Epithelial cell of umbilical artery (primary cell): ENCODE results near the gene SHROOM3. TPM values are rescaled to one million over a fixed set of nuclear protein-coding genes. Genes with fewer than 3 reads are reported as not detected.

ENCODE experiments used
- total RNA-seq: library from RNA; depleted of rRNA; stranded (reverse); fragments of >200 nt; gene quantifications from 2 replicates; pipeline ENCODE4 v1.2.3, GENCODE V29; 2014

SHROOM3 gene
- total RNA-seq: 2.6 and 3.6 TPM in 2 replicates

DNA sequence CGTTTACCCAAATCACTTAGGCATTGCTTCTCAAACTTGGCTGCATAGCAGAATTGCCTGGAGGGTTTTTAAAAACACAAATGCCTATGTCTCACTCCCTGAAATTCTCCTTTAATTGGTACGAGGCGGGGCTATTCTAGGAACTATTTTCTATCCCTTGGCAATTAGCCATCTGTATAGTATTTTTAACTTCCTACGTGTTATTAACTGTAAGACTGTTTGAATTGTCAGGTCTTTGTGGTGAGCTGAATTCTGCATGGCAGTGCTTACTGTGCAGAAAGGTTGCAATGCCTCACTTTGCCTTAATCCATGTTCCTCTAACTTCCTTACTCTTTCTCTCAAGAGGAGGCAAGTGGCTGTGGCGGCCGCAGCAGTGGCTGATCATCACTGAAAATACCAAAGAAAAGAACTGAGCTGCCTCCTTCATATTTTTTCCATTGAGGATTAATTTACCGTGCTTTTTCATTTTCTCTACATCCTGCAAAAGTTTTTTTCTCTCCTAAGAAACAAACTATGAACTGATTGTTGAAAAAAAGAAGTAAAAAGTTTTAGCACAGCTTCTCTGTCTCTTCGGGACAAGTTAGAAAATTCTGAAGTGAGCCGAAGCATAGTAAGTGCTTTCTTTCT is at the start of gene SHROOM3:
TSS of gene SHROOM3 (plus strand) at position 329 of the 627 bp plus-strand sequence. CDS start 824 bp downstream, outside the sequence.

DNA sequence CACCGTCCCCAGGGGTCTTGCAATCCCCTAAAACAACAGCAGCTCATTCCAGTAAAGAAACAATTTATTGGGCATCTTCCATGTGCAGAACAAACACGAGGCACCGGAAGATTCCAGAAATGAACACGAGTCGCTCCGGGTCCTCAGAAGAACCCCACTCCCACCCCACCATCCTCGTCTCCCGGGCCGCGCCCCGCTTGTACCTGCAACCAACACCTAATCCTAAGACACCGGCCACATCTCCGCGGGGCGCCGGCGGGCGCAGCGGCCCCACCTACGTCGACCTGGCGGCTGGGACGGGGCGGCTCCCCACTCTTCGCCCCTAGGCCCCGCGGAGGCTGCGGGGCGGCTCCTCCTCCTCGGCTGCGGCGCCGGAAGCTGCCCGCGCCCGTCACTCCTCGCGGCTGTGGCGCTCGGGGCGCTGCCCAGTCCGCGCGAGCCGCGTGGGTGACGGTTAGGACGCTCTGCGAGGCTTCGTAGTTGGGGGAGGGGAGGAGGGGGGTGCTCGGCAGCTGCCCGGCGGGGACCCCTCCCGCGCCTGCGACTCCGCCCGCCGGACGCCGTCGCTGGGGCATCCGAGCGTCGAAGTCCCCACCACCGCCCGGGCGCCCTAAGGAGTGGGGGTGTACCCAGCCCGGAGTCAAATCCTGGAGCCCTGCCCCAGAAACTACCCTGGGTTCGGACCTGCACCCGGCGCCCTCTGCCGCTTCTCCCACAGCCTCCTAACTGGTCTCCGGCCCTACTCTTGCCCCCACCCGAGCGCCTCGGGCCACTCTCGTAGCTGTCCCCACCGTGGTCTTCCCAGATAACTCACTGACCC is 14.1 kb upstream of the SHROOM3 start, which contains the start of gene CCDC158:
TSS of gene CCDC158 (minus strand) at position 380 of the 820 bp plus-strand sequence. CDS start 17,934 bp downstream, outside the sequence.

Other genes with a start within 250 kb of the SHROOM3 start
- gene SCARB2, start 221.4 kb upstream of the SHROOM3 start, total RNA-seq: 139 and 167 TPM in 2 replicates
- gene FAM47E, start 183.5 kb upstream of the SHROOM3 start, total RNA-seq: 0.30 TPM in 1 of 2 replicates, not detected in the other
- gene STBD1, start 128.5 kb upstream of the SHROOM3 start, total RNA-seq: 1.7 and 1.9 TPM in 2 replicates
- gene CCDC158, start 14.1 kb upstream of the SHROOM3 start, total RNA-seq: under 0.01 TPM in 1 of 2 replicates, not detected in the other